Brain microvascular endothelial cell (primary cell): Measurements from ENCODE around the gene PRLHR.

Experiments
- DNase-seq: peaks from one replicate; pipeline ENCODE4 v3.0.0-alpha.2; 2020
- H3K27ac ChIP-seq: fragments of 250-450 bp; sonication (Bioruptor Pico); 2 replicates; pipeline ENCODE4 v1.5.1; 2020; ENCODE audit warnings: mild to moderate bottlenecking, moderate library complexity
- H3K27me3 ChIP-seq: fragments of 250-450 bp; sonication (Bioruptor Pico); replicated peaks from 2 replicates; pipeline ENCODE4 v1.5.1; 2020; ENCODE audit warnings: mild to moderate bottlenecking
- H3K36me3 ChIP-seq: fragments of 250-450 bp; sonication (Bioruptor Pico); replicated peaks from 2 replicates; pipeline ENCODE4 v1.5.1; 2020; ENCODE audit warnings: mild to moderate bottlenecking
- H3K4me3 ChIP-seq: 2 replicates; pipeline ENCODE4 v1.5.1; 2011; ENCODE audit warnings: low read depth, mild to moderate bottlenecking, control low read depth, low read length, moderate library complexity
- CTCF ChIP-seq: IDR thresholded peaks from 2 replicates; pipeline ENCODE4 v1.5.1; 2011; ENCODE audit warnings: low read depth, mild to moderate bottlenecking, moderate library complexity, low read length, control low read depth, inconsistent platforms; ENCODE audit errors: missing control alignments
- in situ Hi-C: cut with HindIII; loops from 2 replicates; pipeline ENCODE4 v1.10.0; 2017; ENCODE audit warnings: low sequenced_read_pairs, low pct_ligation_motif_present

PRLHR gene

GRCh38 chr10:118595598-118596425, at the start of gene PRLHR:
PRLHR (minus strand) TSS chr10:118595648; CDS start chr10:118595244, 404 bp downstream.
- peak; percentile 13 for DNase-seq
- H3K27ac ChIP-seq, result no peak within 1 kb of the TSS
- no peaks in the 10 kb centered on the region for H3K36me3 ChIP-seq
- H3K27me3 ChIP-seq, result peaks cover 30% of the 10 kb centered on the region
- in situ Hi-C loops, result no loop called here
- TF ChIP-seq CTCF, result no peak
- H3K4me3 ChIP-seq, result no peak within 1 kb of the TSS

GRCh38 chr10:118642228-118642627, 46.8 kb upstream of the PRLHR start:
- in situ Hi-C loops, result no loop called here

GRCh38 chr10:118638680-118639079, 43.2 kb upstream of the PRLHR start:
- H3K27ac ChIP-seq, result no peak overlapping the region
- H3K36me3 ChIP-seq, result no peaks in the 10 kb centered on the region
- no peak for DNase-seq
- in situ Hi-C loops, result no loop called here
- no peaks in the 10 kb centered on the region for H3K27me3 ChIP-seq
- H3K4me3 ChIP-seq, result no peak overlapping the region
- TF ChIP-seq CTCF, result no peak

More at GRCh38 chr10:118642228-118642627, 46.8 kb upstream of the PRLHR start:
- no peak for DNase-seq
- Histone ChIP-seq H3K27ac (no peak overlapping the region), H3K4me3 (no peak overlapping the region), H3K36me3 (no peaks in the 10 kb centered on the region), H3K27me3 (no peaks in the 10 kb centered on the region)
- TF ChIP-seq CTCF, result no peak

GRCh38 chr10:118635674-118636402, 40.4 kb upstream of the PRLHR start:
- in situ Hi-C loops, result no loop called here
- no peak for DNase-seq
- Histone ChIP-seq H3K36me3 (no peaks in the 10 kb centered on the region), H3K27ac (no peak overlapping the region), H3K4me3 (no peak overlapping the region), H3K27me3 (no peaks in the 10 kb centered on the region)
- TF ChIP-seq CTCF, result no peak

GRCh38 chr10:118633786-118634185, 38.3 kb upstream of the PRLHR start:
- H3K27me3 ChIP-seq, result no peaks in the 10 kb centered on the region
- TF ChIP-seq CTCF, result no peak
- H3K36me3 ChIP-seq, result no peaks in the 10 kb centered on the region
- no peak overlapping the region for H3K4me3 ChIP-seq
- H3K27ac ChIP-seq, result no peak overlapping the region
- in situ Hi-C loops, result no loop called here
- DNase-seq, result no peak
